GM12878 (cell line): Measurements from ENCODE around the gene IGFBP1. TPM values are rescaled to one million over a fixed set of nuclear protein-coding genes. Genes with fewer than 3 reads are reported as not detected.
A peak's percentile ranks its signal among the peaks of the same experiment; 100 is the strongest.

Experiments
- JUND ChIP-seq: IDR thresholded peaks from 2 replicates; pipeline ENCODE4 v1.6.1; 2012; ENCODE audit warnings: low read depth, mild to moderate bottlenecking, low read length, improper control_type of control experiment, moderate library complexity
- RAD21 ChIP-seq: IDR thresholded peaks from 2 replicates; pipeline ENCODE4 v1.6.1; 2011; ENCODE audit warnings: mild to moderate bottlenecking, low read depth, low read length, moderate library complexity; ENCODE audit not compliant: insufficient read depth
- SREBF2 ChIP-seq: IDR thresholded peaks from 2 replicates; pipeline ENCODE4 v1.6.1; 2012; ENCODE audit warnings: mild to moderate bottlenecking, low read length
- SUZ12 ChIP-seq: fragments of 200-600 bp; sonication (generic); IDR thresholded peaks from one replicate; pipeline ENCODE4 v1.6.1; 2018; ENCODE audit warnings: antibody characterized with exemption, mild to moderate bottlenecking; ENCODE audit not compliant: unreplicated experiment
- YY1 ChIP-seq: IDR thresholded peaks from 2 replicates; pipeline ENCODE4 v1.6.1; 2011; ENCODE audit warnings: low read depth, mild to moderate bottlenecking, low read length
- polyA plus RNA-seq, 11 experiments: library from polyadenylated mRNA; depleted of rRNA in 4 of 11; unstranded in 6 of 11; stranded (reverse) in 5 of 11; fragments of >200 nt; fragmentation: Nextera tagmentation in 4 of 11; fragmentation: Illumina TruSeq in 1 of 11; extraction: Ambion mirVana in 4 of 11; extraction: Trizol in 1 of 11; gene quantifications; 1 replicate in 1 of 11; 2 replicates in 10 of 11; pipeline versions ENCODE4 v1.2.1 to v1.2.3, GENCODE V29; 2011 to 2016; ENCODE audit warnings: inconsistent platforms in 2 of 11, missing spikeins in 2 of 11, low read depth in 1 of 11
- total RNA-seq, 4 experiments: library from RNA; depleted of rRNA in 3 of 4; stranded (reverse); fragments of >200 nt in 3 of 4; fragmentation: Illumina TruSeq in 1 of 4; extraction: Trizol in 1 of 4; gene quantifications; 2 replicates each; pipeline versions ENCODE4 v1.2.1 to v1.2.3, GENCODE V29; 2013 to 2021
- TF ChIP-seq, protein P1 (sequence below): fragments of 450-650 bp; IDR thresholded peaks from 2 replicates; pipeline ENCODE4 v1.6.1; 2017; ENCODE audit warnings: mild to moderate bottlenecking, low read depth, inconsistent platforms; ENCODE audit not compliant: poor library complexity, severe bottlenecking
- TF ChIP-seq, protein P2 (sequence below): fragments of 450-650 bp; formaldehyde crosslinking; IDR thresholded peaks from 2 replicates; pipeline ENCODE4 v1.4.0; 2020; ENCODE audit warnings: mild to moderate bottlenecking, moderate library complexity
- TF ChIP-seq, protein P3 (sequence below): IDR thresholded peaks from 2 replicates; pipeline ENCODE4 v1.6.1; 2011; ENCODE audit warnings: low read depth, low read length, improper control_type of control experiment, borderline replicate concordance

Gene IGFBP1
- total and polyA plus RNA-seq, 10 of the 15 experiments (the other 5 are each of a cell fraction or from before 2014, with no cell fraction given) = 0.13 TPM; not detected in 9

GRCh38 chr7:45923290-45923689, 35.0 kb downstream of the IGFBP1 start (continued):
- TF ChIP-seq, protein P1, sequence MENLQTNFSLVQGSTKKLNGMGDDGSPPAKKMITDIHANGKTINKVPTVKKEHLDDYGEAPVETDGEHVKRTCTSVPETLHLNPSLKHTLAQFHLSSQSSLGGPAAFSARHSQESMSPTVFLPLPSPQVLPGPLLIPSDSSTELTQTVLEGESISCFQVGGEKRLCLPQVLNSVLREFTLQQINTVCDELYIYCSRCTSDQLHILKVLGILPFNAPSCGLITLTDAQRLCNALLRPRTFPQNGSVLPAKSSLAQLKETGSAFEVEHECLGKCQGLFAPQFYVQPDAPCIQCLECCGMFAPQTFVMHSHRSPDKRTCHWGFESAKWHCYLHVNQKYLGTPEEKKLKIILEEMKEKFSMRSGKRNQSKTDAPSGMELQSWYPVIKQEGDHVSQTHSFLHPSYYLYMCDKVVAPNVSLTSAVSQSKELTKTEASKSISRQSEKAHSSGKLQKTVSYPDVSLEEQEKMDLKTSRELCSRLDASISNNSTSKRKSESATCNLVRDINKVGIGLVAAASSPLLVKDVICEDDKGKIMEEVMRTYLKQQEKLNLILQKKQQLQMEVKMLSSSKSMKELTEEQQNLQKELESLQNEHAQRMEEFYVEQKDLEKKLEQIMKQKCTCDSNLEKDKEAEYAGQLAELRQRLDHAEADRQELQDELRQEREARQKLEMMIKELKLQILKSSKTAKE = no peak
- TF ChIP-seq SUZ12 = no peak
- TF ChIP-seq, protein P2, sequence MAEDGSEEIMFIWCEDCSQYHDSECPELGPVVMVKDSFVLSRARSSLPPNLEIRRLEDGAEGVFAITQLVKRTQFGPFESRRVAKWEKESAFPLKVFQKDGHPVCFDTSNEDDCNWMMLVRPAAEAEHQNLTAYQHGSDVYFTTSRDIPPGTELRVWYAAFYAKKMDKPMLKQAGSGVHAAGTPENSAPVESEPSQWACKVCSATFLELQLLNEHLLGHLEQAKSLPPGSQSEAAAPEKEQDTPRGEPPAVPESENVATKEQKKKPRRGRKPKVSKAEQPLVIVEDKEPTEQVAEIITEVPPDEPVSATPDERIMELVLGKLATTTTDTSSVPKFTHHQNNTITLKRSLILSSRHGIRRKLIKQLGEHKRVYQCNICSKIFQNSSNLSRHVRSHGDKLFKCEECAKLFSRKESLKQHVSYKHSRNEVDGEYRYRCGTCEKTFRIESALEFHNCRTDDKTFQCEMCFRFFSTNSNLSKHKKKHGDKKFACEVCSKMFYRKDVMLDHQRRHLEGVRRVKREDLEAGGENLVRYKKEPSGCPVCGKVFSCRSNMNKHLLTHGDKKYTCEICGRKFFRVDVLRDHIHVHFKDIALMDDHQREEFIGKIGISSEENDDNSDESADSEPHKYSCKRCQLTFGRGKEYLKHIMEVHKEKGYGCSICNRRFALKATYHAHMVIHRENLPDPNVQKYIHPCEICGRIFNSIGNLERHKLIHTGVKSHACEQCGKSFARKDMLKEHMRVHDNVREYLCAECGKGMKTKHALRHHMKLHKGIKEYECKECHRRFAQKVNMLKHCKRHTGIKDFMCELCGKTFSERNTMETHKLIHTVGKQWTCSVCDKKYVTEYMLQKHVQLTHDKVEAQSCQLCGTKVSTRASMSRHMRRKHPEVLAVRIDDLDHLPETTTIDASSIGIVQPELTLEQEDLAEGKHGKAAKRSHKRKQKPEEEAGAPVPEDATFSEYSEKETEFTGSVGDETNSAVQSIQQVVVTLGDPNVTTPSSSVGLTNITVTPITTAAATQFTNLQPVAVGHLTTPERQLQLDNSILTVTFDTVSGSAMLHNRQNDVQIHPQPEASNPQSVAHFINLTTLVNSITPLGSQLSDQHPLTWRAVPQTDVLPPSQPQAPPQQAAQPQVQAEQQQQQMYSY (CRISPR knock-in tag) = no peak
- TF ChIP-seq RAD21 = peak; percentile 94
- no peak for TF ChIP-seq SREBF2
- peak; percentile 35; the same call in 1 of the 2 replicates for TF ChIP-seq YY1
- TF ChIP-seq, protein P3, sequence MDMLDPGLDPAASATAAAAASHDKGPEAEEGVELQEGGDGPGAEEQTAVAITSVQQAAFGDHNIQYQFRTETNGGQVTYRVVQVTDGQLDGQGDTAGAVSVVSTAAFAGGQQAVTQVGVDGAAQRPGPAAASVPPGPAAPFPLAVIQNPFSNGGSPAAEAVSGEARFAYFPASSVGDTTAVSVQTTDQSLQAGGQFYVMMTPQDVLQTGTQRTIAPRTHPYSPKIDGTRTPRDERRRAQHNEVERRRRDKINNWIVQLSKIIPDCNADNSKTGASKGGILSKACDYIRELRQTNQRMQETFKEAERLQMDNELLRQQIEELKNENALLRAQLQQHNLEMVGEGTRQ = no peak
- TF ChIP-seq JUND = no peak
